IMR-90 (cell line): Measurements from ENCODE around the gene ANTXR2.

Source experiments
- CEBPB ChIP-seq: IDR thresholded peaks from 2 replicates; pipeline ENCODE4 v1.6.1; 2012; ENCODE audit warnings: low read depth, low read length, improper control_type of control experiment
- CTCF ChIP-seq: conservative IDR thresholded peaks from 2 replicates; pipeline ENCODE4 v1.5.1; 2012; ENCODE audit warnings: mild to moderate bottlenecking, low read depth, low read length, improper control_type of control experiment
- FOS ChIP-seq: fragments of 150-350 bp; IDR thresholded peaks from 2 replicates; pipeline ENCODE4 v1.6.1; 2016; ENCODE audit warnings: low read depth, low read length
- RFX5 ChIP-seq: IDR thresholded peaks from 2 replicates; pipeline ENCODE4 v1.8.0; 2012; ENCODE audit warnings: low read depth, mild to moderate bottlenecking, low read length, moderate library complexity
- USF2 ChIP-seq: fragments of 150-350 bp; IDR thresholded peaks from 2 replicates; pipeline ENCODE4 v1.6.1; 2017; ENCODE audit warnings: mild to moderate bottlenecking, antibody characterized with exemption, low read length, low read depth

- TF ChIP-seq CTCF (no peak), CEBPB (no peak), USF2 (no peak), RFX5 (no peak), FOS (no peak)
These were observed 18.2 kb upstream of the ANTXR2 start for GRCh38 chr4:80091184-80091583.
